Activated CD8-positive, alpha-beta T cell treated with anti-CD3 and anti-CD28 coated beads for 36 hours (primary cell): ENCODE results near the gene TLE3. TPM values are rescaled to one million over a fixed set of nuclear protein-coding genes. Genes with fewer than 3 reads are reported as not detected.
A peak's percentile ranks its signal among the peaks of the same experiment; 100 is the strongest.

Experiments
- ATAC-seq: fragments of 200-7000 bp; cut with Tn5 transposase; one replicate; pipeline ENCODE4 v1.10.0; 2021; ENCODE audit warnings: mild to moderate bottlenecking, moderate library complexity
- CTCF ChIA-PET: fragments of 350-600 bp; sonication (Branson Sonifier 250); formaldehyde crosslinking; loops from one replicate; lab custom pipeline; 2021; ENCODE audit warnings: antibody characterized with exemption; lab: Charles Lee
- POLR2A ChIA-PET: fragments of 350-600 bp; sonication (Branson Sonifier 250); formaldehyde crosslinking; loops from one replicate; lab custom pipeline; 2021; ENCODE audit warnings: antibody characterized with exemption; lab: Charles Lee
- DNase-seq: peaks from one replicate; pipeline ENCODE4 v3.0.0-alpha.2; 2020
- H3K27ac Mint-ChIP-seq: one replicate; pipeline ENCODE4 v1.8.0; 2021; ENCODE audit warnings: mild to moderate bottlenecking, mixed read lengths
- H3K27me3 Mint-ChIP-seq: one replicate; pipeline ENCODE4 v1.8.0; 2021; ENCODE audit warnings: mixed read lengths
- H3K36me3 Mint-ChIP-seq: one replicate; pipeline ENCODE4 v1.8.0; 2021; ENCODE audit warnings: low read depth, mixed read lengths
- H3K4me1 Mint-ChIP-seq: one replicate; pipeline ENCODE4 v1.8.0; 2021; ENCODE audit warnings: low read depth, mixed read lengths
- H3K4me3 Mint-ChIP-seq: one replicate; pipeline ENCODE4 v1.8.0; 2021; ENCODE audit warnings: mild to moderate bottlenecking, moderate library complexity, mixed read lengths
- H3K9me3 Mint-ChIP-seq: one replicate; pipeline ENCODE4 v1.8.0; 2021; ENCODE audit warnings: mixed read lengths
- intact Hi-C: fragments of 100-400 bp; cut with micrococcal nuclease; formaldehyde crosslinking; loops from one replicate; pipeline ENCODE4 v1.10.0; 2022
- total RNA-seq, 2 experiments: library from RNA; stranded (reverse); gene quantifications; one replicate each; pipeline ENCODE4 v1.2.3, GENCODE V29; 2021
- TF ChIP-seq, protein P1 (sequence below): fragments of 200-600 bp; IDR thresholded peaks from one replicate; pipeline ENCODE4 v1.8.0; 2022; ENCODE audit warnings: antibody characterized with exemption, mild to moderate bottlenecking

TLE3 gene
- total RNA-seq, 2 experiments from 2014 or later: 48.4 to 64.2 TPM

DNA sequence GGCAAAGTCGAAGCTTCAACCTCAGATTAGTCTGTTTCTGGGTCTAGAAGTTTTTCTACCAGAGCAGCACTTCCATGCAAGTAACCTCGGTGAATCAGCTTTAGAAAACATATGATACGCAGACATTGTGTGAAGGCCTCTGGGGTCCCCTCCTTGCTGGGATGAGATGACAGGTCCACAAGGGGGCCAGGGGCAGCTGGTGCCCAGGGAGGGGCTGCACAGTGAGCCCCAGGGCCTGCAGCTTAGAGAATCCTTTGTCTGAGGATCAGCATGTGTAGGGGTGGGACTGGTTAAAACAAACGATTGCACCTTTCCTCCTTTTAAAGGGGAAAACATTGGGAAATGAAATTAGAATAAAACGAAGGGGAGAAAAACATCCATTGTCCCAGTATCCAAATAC is 47.5 kb upstream of the TLE3 start:
- DNase-seq (no peak), ATAC-seq (no peak)
- no peak overlapping the region for H3K4me3 Mint-ChIP-seq
- no peaks in the 10 kb centered on the region for H3K36me3 Mint-ChIP-seq
- H3K4me1 Mint-ChIP-seq: peaks cover 35% of the 10 kb centered on the region
- ChIA-PET POLR2A (no interaction called here), CTCF (interaction anchor here (1.3 kb wide), 1 partner anchor 343 kb away, joined by 3 read pairs; no protein-coding TSS in a partner anchor)
- H3K27me3 Mint-ChIP-seq: peaks cover 19% of the 10 kb centered on the region
- TF ChIP-seq, protein P1, sequence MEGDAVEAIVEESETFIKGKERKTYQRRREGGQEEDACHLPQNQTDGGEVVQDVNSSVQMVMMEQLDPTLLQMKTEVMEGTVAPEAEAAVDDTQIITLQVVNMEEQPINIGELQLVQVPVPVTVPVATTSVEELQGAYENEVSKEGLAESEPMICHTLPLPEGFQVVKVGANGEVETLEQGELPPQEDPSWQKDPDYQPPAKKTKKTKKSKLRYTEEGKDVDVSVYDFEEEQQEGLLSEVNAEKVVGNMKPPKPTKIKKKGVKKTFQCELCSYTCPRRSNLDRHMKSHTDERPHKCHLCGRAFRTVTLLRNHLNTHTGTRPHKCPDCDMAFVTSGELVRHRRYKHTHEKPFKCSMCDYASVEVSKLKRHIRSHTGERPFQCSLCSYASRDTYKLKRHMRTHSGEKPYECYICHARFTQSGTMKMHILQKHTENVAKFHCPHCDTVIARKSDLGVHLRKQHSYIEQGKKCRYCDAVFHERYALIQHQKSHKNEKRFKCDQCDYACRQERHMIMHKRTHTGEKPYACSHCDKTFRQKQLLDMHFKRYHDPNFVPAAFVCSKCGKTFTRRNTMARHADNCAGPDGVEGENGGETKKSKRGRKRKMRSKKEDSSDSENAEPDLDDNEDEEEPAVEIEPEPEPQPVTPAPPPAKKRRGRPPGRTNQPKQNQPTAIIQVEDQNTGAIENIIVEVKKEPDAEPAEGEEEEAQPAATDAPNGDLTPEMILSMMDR: no peak
- no peaks in the 10 kb centered on the region for H3K9me3 Mint-ChIP-seq
- H3K27ac Mint-ChIP-seq: no peak overlapping the region
- intact Hi-C loops: no loop called here

DNA sequence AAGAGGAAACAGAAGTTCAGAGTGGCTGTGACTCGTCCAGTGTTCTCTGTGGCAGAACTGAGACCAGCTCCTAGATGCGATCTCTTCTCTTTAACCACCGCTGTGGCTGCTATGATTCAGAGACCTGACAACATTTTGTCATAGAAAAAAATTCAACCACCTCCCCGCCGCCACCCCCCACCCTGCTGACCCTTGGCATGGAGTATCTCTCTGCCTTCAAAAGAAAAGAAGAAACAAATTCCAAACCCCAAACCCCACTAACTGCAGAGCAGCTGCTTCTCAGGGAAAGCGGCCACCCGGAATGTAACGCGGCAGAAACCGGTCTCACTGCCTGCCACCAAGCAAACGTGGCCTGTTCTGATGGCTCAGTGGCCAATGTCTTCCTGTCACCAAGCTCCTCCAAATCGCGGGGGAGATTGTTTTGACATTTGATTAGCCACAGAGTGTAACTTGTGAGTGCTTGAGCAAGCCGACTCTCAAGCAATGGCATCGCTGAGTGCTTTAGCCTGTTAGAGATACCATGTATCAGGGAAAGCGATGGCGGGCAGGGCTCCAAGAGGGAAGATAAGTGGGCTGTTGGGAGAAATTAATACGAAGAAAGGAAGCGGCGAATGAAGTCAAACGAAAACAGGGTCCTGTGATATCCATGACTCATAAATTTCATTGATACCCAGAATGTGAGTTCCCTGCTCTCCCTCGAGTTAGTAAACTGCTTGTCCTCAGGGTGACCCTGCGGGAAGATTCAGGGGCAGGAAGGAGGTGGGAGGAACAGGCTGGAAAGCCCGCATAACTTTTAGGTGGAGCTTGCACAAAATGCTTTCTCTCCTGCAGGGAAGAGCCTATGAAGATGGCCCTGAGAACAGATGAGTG is 44.8 kb upstream of the TLE3 start:
- Mint-ChIP-seq H3K4me3 (no peak overlapping the region), H3K9me3 (no peaks in the 10 kb centered on the region), H3K4me1 (peaks cover 36% of the 10 kb centered on the region), H3K36me3 (no peaks in the 10 kb centered on the region), H3K27ac (peak overlapping the region; percentile 55), H3K27me3 (peaks cover 18% of the 10 kb centered on the region)
- peak; percentile 81 for ATAC-seq
- POLR2A ChIA-PET: interaction anchor here (0.6 to 1.9 kb wide), 7 partner anchors 14 to 391 kb away, joined by 3 to 16 read pairs (median 3); partner anchors contain the start of gene TLE3
- intact Hi-C loops: no loop called here
- TF ChIP-seq, protein P1: no peak
- peak; percentile 76 for DNase-seq
- CTCF ChIA-PET: interaction anchor here (1.4 to 2.9 kb wide), 2 partner anchors 42 to 345 kb away, joined by 3 to 13 read pairs; no protein-coding TSS in a partner anchor

DNA sequence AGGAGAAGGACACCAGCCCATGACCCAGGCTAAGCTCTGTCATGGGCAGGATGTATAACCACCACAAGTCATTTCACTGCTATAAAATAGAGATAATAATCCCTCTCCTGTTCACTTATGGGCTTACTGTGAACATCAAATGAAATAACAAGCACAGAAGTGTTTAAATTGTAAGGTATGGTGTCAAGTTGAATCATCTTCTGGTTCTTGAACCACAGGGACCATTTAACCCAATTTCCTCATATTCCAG is 44.3 kb upstream of the TLE3 start:
- Mint-ChIP-seq H3K27ac (peak overlapping the region; percentile 35), H3K36me3 (no peaks in the 10 kb centered on the region), H3K4me1 (peaks cover 33% of the 10 kb centered on the region), H3K9me3 (no peaks in the 10 kb centered on the region), H3K27me3 (peaks cover 15% of the 10 kb centered on the region), H3K4me3 (no peak overlapping the region)
- ATAC-seq (peak; percentile 72), DNase-seq (no peak)
- TF ChIP-seq, protein P1: no peak
- intact Hi-C loops: no loop called here
- ChIA-PET POLR2A (interaction anchor here (0.6 to 1.9 kb wide), 7 partner anchors 14 to 390 kb away, joined by 3 to 16 read pairs (median 3); partner anchors contain the start of gene TLE3), CTCF (interaction anchor here (1.0 to 2.9 kb wide), 3 partner anchors 12 to 345 kb away, joined by 3 to 13 read pairs (median 3); no protein-coding TSS in a partner anchor)

DNA sequence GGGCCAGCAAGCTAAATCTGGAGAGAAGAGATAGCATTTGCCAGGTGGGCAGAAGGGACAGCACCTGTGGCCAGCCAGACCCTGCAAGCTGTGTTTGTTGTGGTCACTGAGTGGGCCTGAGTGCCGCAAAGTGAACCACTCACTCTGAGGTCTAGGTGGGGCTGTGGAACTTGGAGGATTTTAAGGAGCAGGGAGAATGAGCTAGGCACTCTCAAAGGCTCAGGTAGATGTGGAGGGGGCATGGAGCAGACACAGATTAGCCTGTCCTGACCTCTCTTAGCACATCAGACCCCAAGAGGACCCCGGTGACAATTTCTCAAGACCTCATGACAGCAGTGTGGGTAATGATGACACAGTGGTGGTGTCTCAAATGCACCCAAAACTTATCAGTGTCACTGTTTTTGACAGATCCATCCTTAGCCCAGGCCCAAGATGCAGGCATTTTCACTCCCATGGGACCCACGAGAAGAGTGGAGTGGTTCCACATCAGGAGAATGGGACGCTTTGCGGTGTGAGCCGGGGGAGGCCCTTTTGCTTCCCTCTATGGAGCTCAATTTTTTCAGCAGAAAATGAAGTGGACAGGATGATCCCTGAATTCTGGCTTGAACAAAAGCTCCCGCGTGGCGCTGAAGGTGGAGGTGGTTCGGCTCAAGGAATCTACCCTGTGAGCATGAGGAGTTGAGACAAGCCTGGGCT is 43.8 kb upstream of the TLE3 start:
- CTCF ChIA-PET: interaction anchor here (1.0 to 2.9 kb wide), 3 partner anchors 11 to 346 kb away, joined by 3 to 13 read pairs (median 3); no protein-coding TSS in a partner anchor
- no peaks in the 10 kb centered on the region for H3K36me3 Mint-ChIP-seq
- peak overlapping the region; percentile 35 for H3K27ac Mint-ChIP-seq
- H3K27me3 Mint-ChIP-seq: peaks cover 13% of the 10 kb centered on the region
- DNase-seq (peak; percentile 14), ATAC-seq (peak; percentile 12)
- H3K4me3 Mint-ChIP-seq: no peak overlapping the region
- POLR2A ChIA-PET: interaction anchor here (0.6 to 1.9 kb wide), 7 partner anchors 13 to 390 kb away, joined by 3 to 16 read pairs (median 3); no protein-coding TSS in a partner anchor
- TF ChIP-seq, protein P1: no peak
- H3K4me1 Mint-ChIP-seq: peaks cover 33% of the 10 kb centered on the region
- no peaks in the 10 kb centered on the region for H3K9me3 Mint-ChIP-seq
- intact Hi-C loops: no loop called here
